AG09309 (cell line): ENCODE data around the gene PVALEF.

ENCODE experiments used
- DNase-seq: peaks from one replicate; pipeline ENCODE4 v3.0.0-alpha.2; 2010; ENCODE audit warnings: low read depth
- H3K4me3 ChIP-seq: 2 replicates; pipeline ENCODE4 v1.5.1; 2011; ENCODE audit warnings: mild to moderate bottlenecking, low read depth, low read length, moderate library complexity; ENCODE audit not compliant: control insufficient read depth
- CTCF ChIP-seq: IDR thresholded peaks from 2 replicates; pipeline ENCODE4 v1.5.1; 2011; ENCODE audit warnings: mild to moderate bottlenecking, low read depth, low read length, inconsistent platforms; ENCODE audit not compliant: insufficient read depth, control insufficient read depth; ENCODE audit errors: missing control alignments

PVALEF gene

GRCh38 chr17:81207610-81208581 is 42.6 kb downstream of the PVALEF start:
- DNase-seq, result no peak
- TF ChIP-seq CTCF, result no peak
- H3K4me3 ChIP-seq, result no peak overlapping the region

GRCh38 chr17:81208651-81209050 is 43.3 kb downstream of the PVALEF start:
- no peak for DNase-seq
- TF ChIP-seq CTCF, result no peak
- no peak overlapping the region for H3K4me3 ChIP-seq

GRCh38 chr17:81209141-81209540 is 43.8 kb downstream of the PVALEF start:
- TF ChIP-seq CTCF, result no peak
- H3K4me3 ChIP-seq, result no peak overlapping the region
- DNase-seq, result no peak

- DNase-seq, result no peak
- no peak for TF ChIP-seq CTCF
- H3K4me3 ChIP-seq, result no peak overlapping the region
Observed at GRCh38 chr17:81210466-81210865, 45.2 kb downstream of the PVALEF start.

- no peak overlapping the region for H3K4me3 ChIP-seq
- TF ChIP-seq CTCF, result no peak
- DNase-seq, result no peak
Observed at GRCh38 chr17:81210868-81211267, 45.6 kb downstream of the PVALEF start.

GRCh38 chr17:81212365-81212764 is 47.1 kb downstream of the PVALEF start:
- TF ChIP-seq CTCF, result no peak
- no peak for DNase-seq
- H3K4me3 ChIP-seq, result no peak overlapping the region
